ENCODE results near the gene LANCL2. TPM values are rescaled to one million over a fixed set of nuclear protein-coding genes. Genes with fewer than 3 reads are reported as not detected.

Gene LANCL2
- total and polyA plus RNA-seq, 2 experiments from 2014 or later: 7.3 to 10.7 TPM

GRCh38 chr7:55472928-55473725 is 108.0 kb downstream of the LANCL2 start:
- no peak overlapping the region for H2AFZ ChIP-seq
- H3K27me3 ChIP-seq (ENCODE audit: insufficient read depth): no peaks in the 10 kb centered on the region
- Mint-ChIP-seq H3K4me3 (no peak overlapping the region), H3K36me3 (ENCODE audit: low read depth) (peaks cover 23% of the 10 kb centered on the region), H3K4me1 (peaks cover 10% of the 10 kb centered on the region), H3K27ac (no peak overlapping the region), H3K9me3 (no peaks in the 10 kb centered on the region; the same call in 2 of the 3 replicates), H3K27me3 (ENCODE audit: insufficient read depth, low read depth, poor library complexity) (peaks cover 4% of the 10 kb centered on the region)
- no peaks in the 10 kb centered on the region for H3K36me3 ChIP-seq (ENCODE audit: insufficient read depth)
- no peaks in the 10 kb centered on the region for H3F3A ChIP-seq (replicated peaks; ENCODE audit: low read depth)
- H3K79me2 ChIP-seq (replicated peaks; ENCODE audit: insufficient read depth): no peaks in the 10 kb centered on the region
- H3K4me3 ChIP-seq: no peak overlapping the region
- DNase-seq (ENCODE audit: low spot score) (no peak), ATAC-seq (no peak)
- H4K20me1 ChIP-seq (replicated peaks; ENCODE audit: insufficient read depth): peaks cover 2% of the 10 kb centered on the region; the same call in 1 of the 2 replicates
- peaks cover 4% of the 10 kb centered on the region; the same call in 1 of the 2 replicates for H3K4me1 ChIP-seq (ENCODE audit: insufficient read depth)
- H3K4me2 ChIP-seq: no peak overlapping the region
- H3K9me2 ChIP-seq (ENCODE audit: insufficient read depth): no peaks in the 10 kb centered on the region
- H3K27ac ChIP-seq (ENCODE audit: low read depth): no peak overlapping the region
- TF ChIP-seq EZH2phosphoT487 (IDR thresholded peaks at IDR 0.05; ENCODE audit: unreplicated experiment) (no peak), ZNF114 (CRISPR knock-in tag; IDR thresholded peaks at IDR 0.05) (no peak), REST (IDR thresholded peaks at IDR 0.05; ENCODE audit: unreplicated experiment) (no peak), JUNB (IDR thresholded peaks at IDR 0.05; ENCODE audit: unreplicated experiment) (no peak), NANOG (IDR thresholded peaks at IDR 0.05; ENCODE audit: borderline replicate concordance) (no peak), EZH2 (IDR thresholded peaks at IDR 0.05; ENCODE audit: low read depth, unreplicated experiment) (no peak), POLR2AphosphoS5 (IDR thresholded peaks at IDR 0.05; ENCODE audit: low read depth) (no peak), ZNF331 (CRISPR knock-in tag; IDR thresholded peaks at IDR 0.05; ENCODE audit: low read depth) (no peak), ETS1 (IDR thresholded peaks at IDR 0.05) (no peak)
- TF ChIP-seq, protein P1, sequence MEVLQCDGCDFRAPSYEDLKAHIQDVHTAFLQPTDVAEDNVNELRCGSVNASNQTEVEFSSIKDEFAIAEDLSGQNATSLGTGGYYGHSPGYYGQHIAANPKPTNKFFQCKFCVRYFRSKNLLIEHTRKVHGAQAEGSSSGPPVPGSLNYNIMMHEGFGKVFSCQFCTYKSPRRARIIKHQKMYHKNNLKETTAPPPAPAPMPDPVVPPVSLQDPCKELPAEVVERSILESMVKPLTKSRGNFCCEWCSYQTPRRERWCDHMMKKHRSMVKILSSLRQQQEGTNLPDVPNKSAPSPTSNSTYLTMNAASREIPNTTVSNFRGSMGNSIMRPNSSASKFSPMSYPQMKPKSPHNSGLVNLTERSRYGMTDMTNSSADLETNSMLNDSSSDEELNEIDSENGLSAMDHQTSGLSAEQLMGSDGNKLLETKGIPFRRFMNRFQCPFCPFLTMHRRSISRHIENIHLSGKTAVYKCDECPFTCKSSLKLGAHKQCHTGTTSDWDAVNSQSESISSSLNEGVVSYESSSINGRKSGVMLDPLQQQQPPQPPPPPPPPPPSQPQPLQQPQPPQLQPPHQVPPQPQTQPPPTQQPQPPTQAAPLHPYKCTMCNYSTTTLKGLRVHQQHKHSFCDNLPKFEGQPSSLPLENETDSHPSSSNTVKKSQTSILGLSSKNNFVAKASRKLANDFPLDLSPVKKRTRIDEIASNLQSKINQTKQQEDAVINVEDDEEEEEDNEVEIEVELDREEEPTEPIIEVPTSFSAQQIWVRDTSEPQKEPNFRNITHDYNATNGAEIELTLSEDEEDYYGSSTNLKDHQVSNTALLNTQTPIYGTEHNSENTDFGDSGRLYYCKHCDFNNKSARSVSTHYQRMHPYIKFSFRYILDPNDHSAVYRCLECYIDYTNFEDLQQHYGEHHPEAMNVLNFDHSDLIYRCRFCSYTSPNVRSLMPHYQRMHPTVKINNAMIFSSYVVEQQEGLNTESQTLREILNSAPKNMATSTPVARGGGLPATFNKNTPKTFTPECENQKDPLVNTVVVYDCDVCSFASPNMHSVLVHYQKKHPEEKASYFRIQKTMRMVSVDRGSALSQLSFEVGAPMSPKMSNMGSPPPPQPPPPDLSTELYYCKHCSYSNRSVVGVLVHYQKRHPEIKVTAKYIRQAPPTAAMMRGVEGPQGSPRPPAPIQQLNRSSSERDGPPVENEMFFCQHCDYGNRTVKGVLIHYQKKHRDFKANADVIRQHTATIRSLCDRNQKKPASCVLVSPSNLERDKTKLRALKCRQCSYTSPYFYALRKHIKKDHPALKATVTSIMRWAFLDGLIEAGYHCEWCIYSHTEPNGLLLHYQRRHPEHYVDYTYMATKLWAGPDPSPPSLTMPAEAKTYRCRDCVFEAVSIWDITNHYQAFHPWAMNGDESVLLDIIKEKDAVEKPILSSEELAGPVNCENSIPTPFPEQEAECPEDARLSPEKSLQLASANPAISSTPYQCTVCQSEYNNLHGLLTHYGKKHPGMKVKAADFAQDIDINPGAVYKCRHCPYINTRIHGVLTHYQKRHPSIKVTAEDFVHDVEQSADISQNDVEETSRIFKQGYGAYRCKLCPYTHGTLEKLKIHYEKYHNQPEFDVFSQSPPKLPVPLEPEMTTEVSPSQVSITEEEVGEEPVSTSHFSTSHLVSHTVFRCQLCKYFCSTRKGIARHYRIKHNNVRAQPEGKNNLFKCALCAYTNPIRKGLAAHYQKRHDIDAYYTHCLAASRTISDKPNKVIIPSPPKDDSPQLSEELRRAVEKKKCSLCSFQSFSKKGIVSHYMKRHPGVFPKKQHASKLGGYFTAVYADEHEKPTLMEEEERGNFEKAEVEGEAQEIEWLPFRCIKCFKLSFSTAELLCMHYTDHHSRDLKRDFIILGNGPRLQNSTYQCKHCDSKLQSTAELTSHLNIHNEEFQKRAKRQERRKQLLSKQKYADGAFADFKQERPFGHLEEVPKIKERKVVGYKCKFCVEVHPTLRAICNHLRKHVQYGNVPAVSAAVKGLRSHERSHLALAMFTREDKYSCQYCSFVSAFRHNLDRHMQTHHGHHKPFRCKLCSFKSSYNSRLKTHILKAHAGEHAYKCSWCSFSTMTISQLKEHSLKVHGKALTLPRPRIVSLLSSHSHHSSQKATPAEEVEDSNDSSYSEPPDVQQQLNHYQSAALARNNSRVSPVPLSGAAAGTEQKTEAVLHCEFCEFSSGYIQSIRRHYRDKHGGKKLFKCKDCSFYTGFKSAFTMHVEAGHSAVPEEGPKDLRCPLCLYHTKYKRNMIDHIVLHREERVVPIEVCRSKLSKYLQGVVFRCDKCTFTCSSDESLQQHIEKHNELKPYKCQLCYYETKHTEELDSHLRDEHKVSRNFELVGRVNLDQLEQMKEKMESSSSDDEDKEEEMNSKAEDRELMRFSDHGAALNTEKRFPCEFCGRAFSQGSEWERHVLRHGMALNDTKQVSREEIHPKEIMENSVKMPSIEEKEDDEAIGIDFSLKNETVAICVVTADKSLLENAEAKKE (CRISPR knock-in tag; IDR thresholded peaks at IDR 0.05): no peak

All from GM23338 (cell line).